Neural cell (in vitro differentiated cells): ENCODE measurements around the gene TLL2. TPM values are rescaled to one million over a fixed set of nuclear protein-coding genes. Genes with fewer than 3 reads are reported as not detected.

ENCODE experiments used
- H2AFZ ChIP-seq: fragments of 200-600, 300-800 bp; sonication (generic), shearing (Covaris generic); 2 replicates; pipeline ENCODE4 v1.6.0; 2014; ENCODE audit warnings: low read depth, mild to moderate bottlenecking, antibody characterized with exemption, low read length, moderate library complexity
- H3F3A ChIP-seq: fragments of 200-600 bp; shearing (Covaris generic); 2 replicates; pipeline ENCODE4 v1.6.1; 2016; ENCODE audit warnings: mild to moderate bottlenecking, moderate library complexity, mixed read lengths, antibody characterized with exemption, low read length; ENCODE audit not compliant: insufficient read depth, poor library complexity, severe bottlenecking
- H3K27ac ChIP-seq: fragments of 200-600, 300-800 bp; sonication (generic), shearing (Covaris generic); 2 replicates; pipeline ENCODE4 v1.5.1; 2014; ENCODE audit warnings: mild to moderate bottlenecking, low read length, moderate library complexity
- H3K27me3 ChIP-seq: fragments of 300-800, 200-600 bp; sonication (generic), shearing (Covaris generic); 2 replicates; pipeline ENCODE4 v1.6.0; 2014; ENCODE audit warnings: mild to moderate bottlenecking, low read depth, low read length, moderate library complexity; ENCODE audit not compliant: insufficient read depth
- H3K36me3 ChIP-seq: fragments of 300-800, 200-600 bp; sonication (generic), shearing (Covaris generic); 2 replicates; pipeline ENCODE4 v1.5.1; 2014; ENCODE audit warnings: mild to moderate bottlenecking, antibody characterized with exemption, low read length, moderate library complexity; ENCODE audit not compliant: insufficient read depth
- H3K4me2 ChIP-seq: fragments of 300-800, 200-600 bp; sonication (generic), shearing (Covaris generic); 2 replicates; pipeline ENCODE4 v1.6.0; 2014; ENCODE audit warnings: mild to moderate bottlenecking, low read length
- H3K4me3 ChIP-seq: fragments of 300-800, 200-600 bp; sonication (generic), shearing (Covaris generic); 2 replicates; pipeline ENCODE4 v1.5.1; 2014; ENCODE audit warnings: mild to moderate bottlenecking, low read length, moderate library complexity
- H3K79me2 ChIP-seq: fragments of 200-600 bp; shearing (Covaris generic); replicated peaks from 2 replicates; pipeline ENCODE4 v1.6.0; 2014; ENCODE audit warnings: mild to moderate bottlenecking, low read length, moderate library complexity; ENCODE audit not compliant: insufficient read depth
- H3K9ac ChIP-seq: fragments of 300-800, 200-600 bp; sonication (generic), shearing (Covaris generic); 2 replicates; pipeline ENCODE4 v1.6.1; 2016; ENCODE audit warnings: mild to moderate bottlenecking, low read length, mixed read lengths
- H3K9me2 ChIP-seq: fragments of 200-600 bp; shearing (Covaris generic); 2 replicates; pipeline ENCODE4 v1.6.1; 2016; ENCODE audit warnings: mild to moderate bottlenecking, low read length, mixed read lengths; ENCODE audit not compliant: insufficient read depth
- H3K9me3 ChIP-seq: fragments of 200-600, 300-800 bp; sonication (generic), shearing (Covaris generic); 2 replicates; pipeline ENCODE4 v1.6.1; 2016; ENCODE audit warnings: mild to moderate bottlenecking, mixed run types, low read length, moderate library complexity, mixed read lengths
- H4K20me1 ChIP-seq: fragments of 200-600 bp; shearing (Covaris generic); 2 replicates; pipeline ENCODE4 v1.6.1; 2016; ENCODE audit warnings: mild to moderate bottlenecking, mixed run types; ENCODE audit not compliant: insufficient read depth
- CTCF ChIP-seq: fragments of 450-650 bp; IDR thresholded peaks from 2 replicates; pipeline ENCODE4 v1.5.1; 2014; ENCODE audit warnings: antibody characterized with exemption, mild to moderate bottlenecking, moderate library complexity; ENCODE audit not compliant: poor library complexity, severe bottlenecking
- EP300 ChIP-seq: fragments of 450-650 bp; conservative IDR thresholded peaks from 2 replicates; pipeline ENCODE4 v1.6.1; 2014; ENCODE audit warnings: antibody characterized with exemption, mild to moderate bottlenecking, moderate library complexity; ENCODE audit not compliant: poor library complexity, severe bottlenecking
- EZH2 ChIP-seq: fragments of 200-600, 300-800 bp; shearing (Covaris generic), sonication (generic); IDR thresholded peaks from 2 replicates; pipeline ENCODE4 v1.6.1; 2014; ENCODE audit warnings: antibody characterized with exemption, low read length, borderline replicate concordance, mild to moderate bottlenecking; ENCODE audit not compliant: insufficient read depth, poor library complexity, severe bottlenecking
- MXI1 ChIP-seq: fragments of 450-650 bp; conservative IDR thresholded peaks from 2 replicates; pipeline ENCODE4 v1.6.1; 2014; ENCODE audit warnings: antibody characterized with exemption, mild to moderate bottlenecking; ENCODE audit not compliant: poor library complexity, severe bottlenecking
- POLR2AphosphoS5 ChIP-seq: IDR thresholded peaks from 2 replicates; pipeline ENCODE4 v1.6.1; 2012
- RAD21 ChIP-seq: fragments of 450-650 bp; conservative IDR thresholded peaks from 2 replicates; pipeline ENCODE4 v1.6.1; 2014; ENCODE audit warnings: antibody characterized with exemption, mild to moderate bottlenecking, moderate library complexity
- SMC3 ChIP-seq: fragments of 450-650 bp; conservative IDR thresholded peaks from 2 replicates; pipeline ENCODE4 v1.6.1; 2014; ENCODE audit warnings: antibody characterized with exemption, mild to moderate bottlenecking, moderate library complexity; ENCODE audit not compliant: poor library complexity
- TAF1 ChIP-seq: IDR thresholded peaks from 2 replicates; pipeline ENCODE4 v1.6.1; 2012; ENCODE audit warnings: low read depth
- polyA plus RNA-seq: library from polyadenylated mRNA; depleted of rRNA; stranded (reverse); fragments of >200 nt; gene quantifications from 2 replicates; pipeline ENCODE4 v1.2.3, GENCODE V29; 2014
- TF ChIP-seq, protein P1 (sequence below): IDR thresholded peaks from 2 replicates; pipeline ENCODE4 v1.6.1; 2012; ENCODE audit warnings: borderline replicate concordance

TLL2 gene
- polyA plus RNA-seq, 1 donor from 2014 or later: 0.11 TPM

DNA sequence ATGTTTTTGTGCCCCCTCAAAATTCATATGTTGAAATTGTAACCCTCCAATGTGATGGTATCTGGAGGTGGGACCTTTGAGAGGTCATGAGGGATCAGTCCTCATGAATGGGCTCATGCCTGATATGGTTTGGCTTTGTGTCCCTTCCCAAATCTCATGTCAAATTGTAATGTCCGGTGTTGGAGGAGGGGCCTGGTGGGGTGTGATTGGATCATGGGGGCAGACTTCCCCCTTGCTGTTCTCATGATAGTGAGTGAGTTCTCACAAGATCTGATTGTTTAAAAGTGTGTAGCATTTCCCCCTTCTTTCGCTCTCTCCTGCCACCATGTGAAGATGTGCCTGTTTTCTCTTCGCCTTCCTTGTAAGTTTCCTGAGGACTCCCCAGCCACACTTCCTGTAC is 53.4 kb downstream of the TLL2 start:
- H3K4me3 ChIP-seq: no peak overlapping the region
- H2AFZ ChIP-seq: no peak overlapping the region

DNA sequence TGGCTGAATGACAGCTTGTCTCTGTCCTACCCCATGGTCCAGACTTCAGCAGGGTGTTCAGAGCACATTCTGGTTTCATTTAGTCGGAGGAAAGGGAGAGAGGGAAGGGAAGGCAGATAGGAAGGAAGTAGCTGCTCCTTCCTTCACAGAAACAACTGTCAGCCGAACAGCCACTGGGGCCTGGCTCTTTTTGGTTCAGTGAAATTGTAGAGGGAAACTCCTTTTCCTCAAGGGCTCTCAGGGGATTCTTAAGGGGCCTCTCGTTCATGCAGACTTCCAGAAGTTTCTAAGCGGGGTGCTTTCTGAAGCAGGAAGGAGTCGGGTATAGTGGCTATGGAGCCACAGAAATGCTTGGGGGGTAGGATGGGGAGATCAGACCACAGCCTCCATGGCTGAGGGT is 56.4 kb downstream of the TLL2 start:
- H4K20me1 ChIP-seq: no peaks in the 10 kb centered on the region
- no peak overlapping the region for H2AFZ ChIP-seq
- H3K27ac ChIP-seq: no peak overlapping the region
- no peaks in the 10 kb centered on the region for H3K27me3 ChIP-seq
- no peaks in the 10 kb centered on the region for H3K9me3 ChIP-seq
- no peaks in the 10 kb centered on the region for H3K36me3 ChIP-seq
- H3K9me2 ChIP-seq: no peaks in the 10 kb centered on the region
- no peak overlapping the region for H3K4me3 ChIP-seq
- no peaks in the 10 kb centered on the region for H3K79me2 ChIP-seq
- no peak overlapping the region for H3K4me2 ChIP-seq
- H3K9ac ChIP-seq: no peak overlapping the region
- TF ChIP-seq EP300 (no peak), CTCF (no peak), POLR2AphosphoS5 (no peak), MXI1 (no peak), EZH2 (no peak)
- TF ChIP-seq, protein P1, sequence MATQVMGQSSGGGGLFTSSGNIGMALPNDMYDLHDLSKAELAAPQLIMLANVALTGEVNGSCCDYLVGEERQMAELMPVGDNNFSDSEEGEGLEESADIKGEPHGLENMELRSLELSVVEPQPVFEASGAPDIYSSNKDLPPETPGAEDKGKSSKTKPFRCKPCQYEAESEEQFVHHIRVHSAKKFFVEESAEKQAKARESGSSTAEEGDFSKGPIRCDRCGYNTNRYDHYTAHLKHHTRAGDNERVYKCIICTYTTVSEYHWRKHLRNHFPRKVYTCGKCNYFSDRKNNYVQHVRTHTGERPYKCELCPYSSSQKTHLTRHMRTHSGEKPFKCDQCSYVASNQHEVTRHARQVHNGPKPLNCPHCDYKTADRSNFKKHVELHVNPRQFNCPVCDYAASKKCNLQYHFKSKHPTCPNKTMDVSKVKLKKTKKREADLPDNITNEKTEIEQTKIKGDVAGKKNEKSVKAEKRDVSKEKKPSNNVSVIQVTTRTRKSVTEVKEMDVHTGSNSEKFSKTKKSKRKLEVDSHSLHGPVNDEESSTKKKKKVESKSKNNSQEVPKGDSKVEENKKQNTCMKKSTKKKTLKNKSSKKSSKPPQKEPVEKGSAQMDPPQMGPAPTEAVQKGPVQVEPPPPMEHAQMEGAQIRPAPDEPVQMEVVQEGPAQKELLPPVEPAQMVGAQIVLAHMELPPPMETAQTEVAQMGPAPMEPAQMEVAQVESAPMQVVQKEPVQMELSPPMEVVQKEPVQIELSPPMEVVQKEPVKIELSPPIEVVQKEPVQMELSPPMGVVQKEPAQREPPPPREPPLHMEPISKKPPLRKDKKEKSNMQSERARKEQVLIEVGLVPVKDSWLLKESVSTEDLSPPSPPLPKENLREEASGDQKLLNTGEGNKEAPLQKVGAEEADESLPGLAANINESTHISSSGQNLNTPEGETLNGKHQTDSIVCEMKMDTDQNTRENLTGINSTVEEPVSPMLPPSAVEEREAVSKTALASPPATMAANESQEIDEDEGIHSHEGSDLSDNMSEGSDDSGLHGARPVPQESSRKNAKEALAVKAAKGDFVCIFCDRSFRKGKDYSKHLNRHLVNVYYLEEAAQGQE: no peak
- H3F3A ChIP-seq: no peaks in the 10 kb centered on the region

More for the DNA sequence above, 53.4 kb downstream of the TLL2 start:
- Histone ChIP-seq H3K79me2 (no peaks in the 10 kb centered on the region), H3K9ac (no peak overlapping the region), H3K27me3 (no peaks in the 10 kb centered on the region), H3K36me3 (no peaks in the 10 kb centered on the region), H3K9me2 (no peaks in the 10 kb centered on the region), H3K4me2 (no peak overlapping the region), H3K9me3 (peaks cover 4% of the 10 kb centered on the region), H3F3A (no peaks in the 10 kb centered on the region), H3K27ac (no peak overlapping the region), H4K20me1 (no peaks in the 10 kb centered on the region)
- no peak for TF ChIP-seq EP300
- no peak for TF ChIP-seq CTCF
- TF ChIP-seq POLR2AphosphoS5: no peak
- no peak for TF ChIP-seq RAD21
- TF ChIP-seq, protein P1: no peak
- no peak for TF ChIP-seq SMC3
- no peak for TF ChIP-seq MXI1
- no peak for TF ChIP-seq EZH2
- no peak for TF ChIP-seq TAF1
